ENCODE results near the gene CAT.

GRCh38 chr11:34464591-34465051 lies 25.9 kb downstream of the CAT start:
- TF ChIP-seq CTCF (IDR thresholded peaks at IDR 0.05) = no peak
- TF ChIP-seq FOSL2 (IDR thresholded peaks at IDR 0.05; ENCODE audit: borderline replicate concordance, low read depth) = no peak
